PC-3 (cell line): ENCODE results near the gene ZNF24. TPM values are rescaled to one million over a fixed set of nuclear protein-coding genes. Genes with fewer than 3 reads are reported as not detected.

ENCODE experiments used
- ATAC-seq: fragments of 200-7000 bp; cut with Tn5 transposase; 2 replicates; pipeline ENCODE4 v1.9.1; 2020; ENCODE audit warnings: mild to moderate bottlenecking, moderate library complexity
- BruUV-seq: library from RNA; stranded (reverse); fragments of 400-500 nt; replicated peaks from 2 replicates; lab custom pipeline; 2021; lab: Mats Ljungman, UMichigan
- CTCF ChIA-PET: fragments of 300-600 bp; sonication (Branson Sonifier 250); formaldehyde crosslinking; loops from one replicate; lab custom pipeline; 2022; ENCODE audit warnings: antibody characterized with exemption; lab: Charles Lee
- POLR2A ChIA-PET: fragments of 300-600 bp; sonication (Branson Sonifier 250); formaldehyde crosslinking; loops from one replicate; lab custom pipeline; 2022; ENCODE audit warnings: antibody characterized with exemption; ENCODE audit not compliant: unreplicated experiment; lab: Charles Lee
- DNase-seq: peaks from one replicate; pipeline ENCODE4 v3.0.0-alpha.2; 2015
- H2AFZ ChIP-seq: fragments of 300-600 bp; sonication (generic); 2 replicates; pipeline ENCODE4 v1.6.0; 2016; ENCODE audit warnings: antibody characterized with exemption, low read length
- H3F3A ChIP-seq: fragments of 300-600 bp; sonication (generic); one replicate; pipeline ENCODE4 v1.6.0; 2017; ENCODE audit warnings: antibody characterized with exemption, low read length, control low read depth, mild to moderate bottlenecking; ENCODE audit not compliant: unreplicated experiment
- H3K27ac ChIP-seq: fragments of 300-600 bp; sonication (generic); 2 replicates; pipeline ENCODE4 v1.5.1; 2016; ENCODE audit warnings: mild to moderate bottlenecking, low read length
- H3K27me3 ChIP-seq: fragments of 300-600 bp; sonication (generic); 2 replicates; pipeline ENCODE4 v1.6.1; 2016; ENCODE audit warnings: low read length, mixed read lengths
- H3K36me3 ChIP-seq: fragments of 300-600 bp; sonication (generic); 2 replicates; pipeline ENCODE4 v1.6.1; 2016; ENCODE audit warnings: low read depth, mixed run types, low read length, mixed read lengths
- H3K4me1 ChIP-seq: fragments of 300-600 bp; sonication (generic); 2 replicates; pipeline ENCODE4 v1.5.1; 2016; ENCODE audit warnings: low read length; ENCODE audit not compliant: insufficient read depth
- H3K4me2 ChIP-seq: fragments of 300-600 bp; sonication (generic); 2 replicates; pipeline ENCODE4 v1.6.0; 2016; ENCODE audit warnings: low read length
- H3K4me3 ChIP-seq: fragments of 300-600 bp; sonication (generic); 2 replicates; pipeline ENCODE4 v1.5.1; 2016; ENCODE audit warnings: mild to moderate bottlenecking, low read length, mixed read lengths
- H3K79me2 ChIP-seq: fragments of 300-600 bp; sonication (generic); 2 replicates; pipeline ENCODE4 v1.6.1; 2017; ENCODE audit warnings: low read length, mixed read lengths
- H3K9ac ChIP-seq: fragments of 300-600 bp; sonication (generic); 2 replicates; pipeline ENCODE4 v1.6.0; 2016; ENCODE audit warnings: mild to moderate bottlenecking, low read length
- H3K9me2 ChIP-seq: fragments of 300-600 bp; sonication (generic); replicated peaks from 2 replicates; pipeline ENCODE4 v1.6.1; 2016; ENCODE audit warnings: mixed run types, low read length, mixed read lengths
- H3K9me3 ChIP-seq: fragments of 300-600 bp; sonication (generic); 2 replicates; pipeline ENCODE4 v1.6.1; 2016; ENCODE audit warnings: low read length, mixed read lengths
- H4K20me1 ChIP-seq: fragments of 300-600 bp; sonication (generic); 2 replicates; pipeline ENCODE4 v1.6.1; 2016; ENCODE audit warnings: low read length, mixed read lengths
- CTCF ChIP-seq: fragments of 300-600 bp; sonication (generic); conservative IDR thresholded peaks from 2 replicates; pipeline ENCODE4 v1.5.1; 2017; ENCODE audit warnings: antibody characterized with exemption, low read depth, mild to moderate bottlenecking, low read length
- EZH2 ChIP-seq: fragments of 300-600 bp; sonication (generic); IDR thresholded peaks from one replicate; pipeline ENCODE4 v1.6.1; 2017; ENCODE audit warnings: antibody characterized with exemption, mild to moderate bottlenecking, low read length; ENCODE audit not compliant: unreplicated experiment
- EZH2phosphoT487 ChIP-seq: fragments of 300-600 bp; sonication (generic); IDR thresholded peaks from 2 replicates; pipeline ENCODE4 v1.6.1; 2018; ENCODE audit warnings: mild to moderate bottlenecking, antibody characterized with exemption, low read length, borderline replicate concordance
- intact Hi-C: fragments of 100-400 bp; cut with micrococcal nuclease; formaldehyde crosslinking; loops from 2 replicates; pipeline ENCODE4 v1.9.0; 2023
- total RNA-seq: library from RNA; depleted of rRNA; stranded (reverse); fragments of >200 nt; gene quantifications from 2 replicates; pipeline ENCODE4 v1.2.3, GENCODE V29; 2014

The ZNF24 gene
- total RNA-seq, 1 experiment from 2014 or later = 11.0 TPM

GRCh38 chr18:35311496-35311895, 32.7 kb downstream of the ZNF24 start:
- Histone ChIP-seq H3K27me3 (no peaks in the 10 kb centered on the region), H3K27ac (no peak overlapping the region), H2AFZ (no peak overlapping the region), H3K36me3 (peaks cover 12% of the 10 kb centered on the region), H3K9ac (no peak overlapping the region), H3K4me1 (no peaks in the 10 kb centered on the region), H3K9me2 (no peaks in the 10 kb centered on the region), H3K79me2 (no peaks in the 10 kb centered on the region), H3F3A (no peaks in the 10 kb centered on the region), H4K20me1 (no peaks in the 10 kb centered on the region), H3K9me3 (no peaks in the 10 kb centered on the region), H3K4me3 (no peak overlapping the region), H3K4me2 (no peak overlapping the region)
- ChIA-PET POLR2A (no interaction called here), CTCF (no interaction called here)
- no TSS peak for BruUV-seq
- TF ChIP-seq EZH2phosphoT487 = no peak
- no peak for TF ChIP-seq EZH2
- TF ChIP-seq CTCF = no peak
- ATAC-seq = no peak
- intact Hi-C loops = no loop called here
- no peak for DNase-seq

- Histone ChIP-seq H4K20me1 (no peaks in the 10 kb centered on the region), H3F3A (no peaks in the 10 kb centered on the region), H3K4me2 (no peak overlapping the region), H2AFZ (no peak overlapping the region), H3K79me2 (no peaks in the 10 kb centered on the region), H3K4me1 (no peaks in the 10 kb centered on the region), H3K9me3 (no peaks in the 10 kb centered on the region), H3K9ac (no peak overlapping the region), H3K27ac (no peak overlapping the region), H3K4me3 (no peak overlapping the region), H3K9me2 (no peaks in the 10 kb centered on the region), H3K36me3 (peaks cover 45% of the 10 kb centered on the region), H3K27me3 (no peaks in the 10 kb centered on the region)
- BruUV-seq = no TSS peak
- CTCF ChIA-PET = no interaction called here
- intact Hi-C loops = no loop called here
- POLR2A ChIA-PET = no interaction called here
- no peak for ATAC-seq
- no peak for DNase-seq
- no peak for TF ChIP-seq CTCF
- no peak for TF ChIP-seq EZH2phosphoT487
- TF ChIP-seq EZH2 = no peak
These were observed 37.5 kb downstream of the ZNF24 start for GRCh38 chr18:35306588-35307250.

GRCh38 chr18:35303610-35304009, 40.6 kb downstream of the ZNF24 start:
- H3F3A ChIP-seq = no peaks in the 10 kb centered on the region
- no peaks in the 10 kb centered on the region for H3K9me2 ChIP-seq
- H3K4me3 ChIP-seq = no peak overlapping the region
- no peak overlapping the region for H2AFZ ChIP-seq
- POLR2A ChIA-PET = no interaction called here
- intact Hi-C loops = no loop called here
- H3K27ac ChIP-seq = no peak overlapping the region
- TF ChIP-seq CTCF (no peak), EZH2phosphoT487 (no peak), EZH2 (no peak)
- H3K4me2 ChIP-seq = no peak overlapping the region
- no peaks in the 10 kb centered on the region for H4K20me1 ChIP-seq
- no peaks in the 10 kb centered on the region for H3K9me3 ChIP-seq
- DNase-seq = no peak
- no peaks in the 10 kb centered on the region for H3K79me2 ChIP-seq
- no peaks in the 10 kb centered on the region for H3K27me3 ChIP-seq
- peaks cover 45% of the 10 kb centered on the region for H3K36me3 ChIP-seq
- no peak for ATAC-seq
- CTCF ChIA-PET = interaction anchor here (0.6 kb wide), 1 partner anchor 176 kb away, joined by 3 read pairs; no protein-coding TSS in a partner anchor
- BruUV-seq = no TSS peak
- H3K9ac ChIP-seq = no peak overlapping the region
- H3K4me1 ChIP-seq = no peaks in the 10 kb centered on the region
